ENCODE results near the gene RAP2C.

The RAP2C gene

DNA sequence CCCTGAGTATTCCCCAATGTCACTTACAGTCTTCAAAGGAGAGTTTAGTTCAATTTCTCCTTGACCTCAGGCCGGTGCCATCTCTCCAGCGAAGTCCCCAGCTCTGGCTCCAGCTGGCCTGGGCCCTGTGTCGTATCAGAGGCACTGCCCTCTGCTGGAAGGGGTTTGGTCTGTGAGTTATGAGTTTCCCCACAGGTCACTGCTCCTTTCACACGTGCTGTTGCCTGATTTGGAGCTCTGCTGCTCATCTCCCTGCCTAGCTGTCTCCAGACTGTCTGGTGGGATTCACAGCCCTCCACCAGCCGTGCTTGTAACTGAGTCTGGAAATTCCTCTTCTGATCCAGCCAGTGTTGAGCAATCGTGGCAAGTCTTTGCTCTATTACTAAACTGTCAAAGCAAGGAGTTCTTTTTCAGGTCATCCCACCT is at the start of gene RAP2C:
TSS of gene RAP2C (minus strand) at position 105 of the 426 bp plus-strand sequence. CDS start 2,179 bp downstream, outside the sequence.
- peak within 1 kb of the TSS; percentile 26 for H3K9ac ChIP-seq (ENCODE audit: low read length)
- no peaks in the 10 kb centered on the region for H3K36me3 ChIP-seq (ENCODE audit: control insufficient read depth, insufficient read depth, low read length)
- peak within 1 kb of the TSS; percentile 75 for H3K27ac ChIP-seq (ENCODE audit: low read depth, low read length)
- H3K4me1 ChIP-seq (ENCODE audit: control insufficient read depth, insufficient read depth, low read length): peaks cover 4% of the 10 kb centered on the region
- H3K27me3 ChIP-seq (ENCODE audit: control insufficient read depth, insufficient read depth, low read length): no peaks in the 10 kb centered on the region
- H3K4me3 ChIP-seq (ENCODE audit: low read length): peak within 1 kb of the TSS; percentile 51

DNA sequence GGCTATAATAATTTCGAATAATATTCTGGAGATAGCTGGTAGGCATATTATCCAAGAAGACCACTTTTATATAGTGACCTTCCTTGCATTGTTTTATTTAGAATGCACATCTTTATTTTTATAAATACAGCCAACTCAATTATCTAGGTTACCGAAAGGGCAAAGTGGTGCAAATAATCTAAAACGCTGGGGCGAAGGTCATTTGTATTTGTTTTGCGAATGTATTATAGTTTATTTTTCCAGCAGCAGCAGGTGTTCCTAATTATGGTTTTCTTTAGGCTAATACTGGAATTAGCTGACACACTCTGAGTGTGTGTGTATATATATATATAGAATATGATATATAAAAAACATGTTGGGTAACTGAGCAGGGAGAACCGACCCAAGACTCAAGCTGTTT is 48.1 kb upstream of the RAP2C start:
- no peak overlapping the region for H3K27ac ChIP-seq (ENCODE audit: low read depth, low read length)

DNA sequence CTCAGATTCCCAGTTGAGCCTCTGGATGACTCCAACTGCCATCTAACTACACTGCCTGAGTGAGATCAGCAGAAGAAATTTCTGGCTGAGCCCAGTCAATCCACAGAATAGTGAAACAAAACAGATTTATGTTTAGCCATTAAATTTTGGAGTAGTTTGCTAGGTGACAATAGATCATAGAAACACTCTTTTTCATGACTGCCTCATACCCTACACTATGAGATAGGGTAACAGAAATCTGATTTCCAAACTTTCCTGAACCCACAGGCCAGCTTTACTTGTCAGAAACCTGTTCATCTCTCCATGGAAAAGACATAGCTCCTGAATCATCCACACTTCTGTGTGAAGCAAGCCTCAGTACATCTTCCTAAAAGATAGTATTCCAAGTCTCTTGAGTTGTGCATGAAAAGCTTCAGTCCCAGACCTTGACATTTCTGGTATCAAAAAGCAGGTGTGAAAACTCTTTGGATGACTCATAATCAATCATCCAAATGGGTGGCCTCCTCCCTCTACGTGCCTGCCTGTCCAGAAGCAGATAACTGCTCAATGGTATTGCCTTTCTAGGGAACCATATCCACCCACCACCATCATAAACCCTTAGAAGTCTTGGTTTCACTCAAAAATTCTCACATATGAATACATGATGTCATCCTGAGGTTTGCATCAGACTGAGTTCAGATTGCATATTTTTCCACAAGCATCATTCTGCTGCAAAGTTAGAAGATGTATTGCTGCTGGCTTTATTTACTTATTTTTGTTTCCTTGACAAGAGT is 47.5 kb upstream of the RAP2C start:
- H3K27ac ChIP-seq (ENCODE audit: low read depth, low read length): no peak overlapping the region
- H3K4me3 ChIP-seq (ENCODE audit: low read length): no peak overlapping the region
- no peaks in the 10 kb centered on the region for H3K36me3 ChIP-seq (ENCODE audit: control insufficient read depth, insufficient read depth, low read length)
- H3K4me1 ChIP-seq (ENCODE audit: control insufficient read depth, insufficient read depth, low read length): no peaks in the 10 kb centered on the region
- no peaks in the 10 kb centered on the region for H3K27me3 ChIP-seq (ENCODE audit: control insufficient read depth, insufficient read depth, low read length)
- no peak overlapping the region for H3K9ac ChIP-seq (ENCODE audit: low read length)

More for the DNA sequence above, 48.1 kb upstream of the RAP2C start:
- Histone ChIP-seq H3K4me3 (ENCODE audit: low read length) (no peak overlapping the region), H3K4me1 (ENCODE audit: control insufficient read depth, insufficient read depth, low read length) (no peaks in the 10 kb centered on the region), H3K27me3 (ENCODE audit: control insufficient read depth, insufficient read depth, low read length) (no peaks in the 10 kb centered on the region), H3K9ac (ENCODE audit: low read length) (no peak overlapping the region), H3K36me3 (ENCODE audit: control insufficient read depth, insufficient read depth, low read length) (no peaks in the 10 kb centered on the region)

DNA sequence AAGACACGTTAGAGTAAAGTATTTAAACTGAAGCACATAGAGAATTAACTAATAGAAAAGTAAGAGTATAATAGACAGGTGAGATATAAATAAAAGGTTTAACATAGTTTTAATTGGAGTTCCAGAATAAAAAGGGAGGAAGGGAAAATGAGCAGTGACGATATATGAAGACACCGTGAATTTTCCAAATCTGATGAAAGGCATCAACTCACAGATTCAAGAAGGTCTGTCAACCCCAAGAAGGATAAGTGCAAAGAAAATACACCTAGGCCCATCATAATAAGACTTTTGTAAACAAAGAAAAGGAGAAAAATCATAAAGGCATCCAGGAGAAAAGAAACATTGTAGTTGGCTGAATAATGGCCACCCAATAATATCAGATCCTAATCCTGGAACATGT is 43.9 kb upstream of the RAP2C start:
- H3K27me3 ChIP-seq (ENCODE audit: control insufficient read depth, insufficient read depth, low read length): no peaks in the 10 kb centered on the region
- H3K4me1 ChIP-seq (ENCODE audit: control insufficient read depth, insufficient read depth, low read length): no peaks in the 10 kb centered on the region
- H3K27ac ChIP-seq (ENCODE audit: low read depth, low read length): no peak overlapping the region
- H3K36me3 ChIP-seq (ENCODE audit: control insufficient read depth, insufficient read depth, low read length): no peaks in the 10 kb centered on the region
- H3K4me3 ChIP-seq (ENCODE audit: low read length): no peak overlapping the region
- no peak overlapping the region for H3K9ac ChIP-seq (ENCODE audit: low read length)

DNA sequence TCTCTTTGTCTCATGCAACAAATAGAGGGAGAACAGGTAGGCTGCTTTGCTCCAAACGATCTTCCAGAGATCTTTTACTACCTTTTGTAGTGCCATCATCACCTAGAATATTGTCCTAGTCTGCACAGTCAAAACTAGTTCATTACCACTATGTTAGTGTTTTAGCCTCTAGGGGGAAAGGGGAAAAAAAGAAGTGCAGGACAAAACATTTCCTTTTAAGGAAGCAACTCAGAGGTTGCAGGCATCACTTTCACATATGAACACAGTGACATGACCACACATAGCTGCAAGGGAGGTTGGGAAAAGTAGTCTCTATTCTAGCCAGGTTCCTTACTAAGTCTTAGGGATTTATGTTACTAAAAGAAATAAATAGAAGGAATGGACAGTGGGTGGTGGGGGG is 39.3 kb upstream of the RAP2C start:
- H3K27ac ChIP-seq (ENCODE audit: low read depth, low read length): no peak overlapping the region
- no peaks in the 10 kb centered on the region for H3K4me1 ChIP-seq (ENCODE audit: control insufficient read depth, insufficient read depth, low read length)
- no peak overlapping the region for H3K4me3 ChIP-seq (ENCODE audit: low read length)
- H3K36me3 ChIP-seq (ENCODE audit: control insufficient read depth, insufficient read depth, low read length): no peaks in the 10 kb centered on the region
- H3K27me3 ChIP-seq (ENCODE audit: control insufficient read depth, insufficient read depth, low read length): no peaks in the 10 kb centered on the region
- H3K9ac ChIP-seq (ENCODE audit: low read length): no peak overlapping the region

DNA sequence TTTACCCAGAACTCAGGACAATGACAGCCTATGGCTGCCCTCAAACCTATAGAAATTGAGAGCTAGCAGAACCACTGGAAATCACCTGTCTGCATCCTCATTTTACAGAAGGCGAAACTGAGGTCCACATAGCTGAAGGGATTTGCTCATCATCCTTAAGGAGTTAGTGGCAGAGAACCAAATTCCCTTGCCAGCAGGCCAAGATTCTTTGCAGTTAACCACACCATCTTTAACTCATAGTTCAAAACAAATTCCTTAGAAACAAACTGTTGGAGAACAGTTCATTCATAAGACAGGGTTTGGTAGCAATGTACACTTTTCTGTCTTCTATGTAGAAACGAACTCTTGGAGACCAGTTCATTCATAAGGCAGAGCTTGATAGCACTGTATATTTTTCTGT is 37.9 kb upstream of the RAP2C start:
- Histone ChIP-seq H3K4me1 (ENCODE audit: control insufficient read depth, insufficient read depth, low read length) (no peaks in the 10 kb centered on the region), H3K36me3 (ENCODE audit: control insufficient read depth, insufficient read depth, low read length) (no peaks in the 10 kb centered on the region), H3K9ac (ENCODE audit: low read length) (no peak overlapping the region), H3K27me3 (ENCODE audit: control insufficient read depth, insufficient read depth, low read length) (no peaks in the 10 kb centered on the region), H3K27ac (ENCODE audit: low read depth, low read length) (no peak overlapping the region), H3K4me3 (ENCODE audit: low read length) (no peak overlapping the region)

DNA sequence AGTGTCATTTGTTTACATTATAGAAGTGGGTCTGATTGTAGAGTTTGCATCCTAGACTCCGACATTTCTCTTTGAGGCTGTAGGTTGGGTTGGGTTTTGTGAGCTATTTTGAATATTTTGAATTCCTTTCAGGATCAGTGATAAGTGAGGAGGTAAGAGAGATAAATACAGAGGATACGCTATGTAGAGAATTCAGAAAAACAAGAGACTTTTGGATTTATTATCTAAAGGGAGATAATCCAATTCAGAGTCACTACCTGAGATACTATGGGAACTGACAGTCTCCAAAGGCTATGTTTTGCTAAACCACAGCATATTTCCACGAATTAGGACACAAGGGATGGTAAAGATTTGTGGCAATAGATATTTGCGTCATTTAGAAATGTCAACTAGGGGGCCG is 16.9 kb upstream of the RAP2C start:
- Histone ChIP-seq H3K27ac (ENCODE audit: low read depth, low read length) (no peak overlapping the region), H3K27me3 (ENCODE audit: control insufficient read depth, insufficient read depth, low read length) (no peaks in the 10 kb centered on the region), H3K4me3 (ENCODE audit: low read length) (no peak overlapping the region), H3K36me3 (ENCODE audit: control insufficient read depth, insufficient read depth, low read length) (no peaks in the 10 kb centered on the region), H3K9ac (ENCODE audit: low read length) (no peak overlapping the region), H3K4me1 (ENCODE audit: control insufficient read depth, insufficient read depth, low read length) (no peaks in the 10 kb centered on the region)

DNA sequence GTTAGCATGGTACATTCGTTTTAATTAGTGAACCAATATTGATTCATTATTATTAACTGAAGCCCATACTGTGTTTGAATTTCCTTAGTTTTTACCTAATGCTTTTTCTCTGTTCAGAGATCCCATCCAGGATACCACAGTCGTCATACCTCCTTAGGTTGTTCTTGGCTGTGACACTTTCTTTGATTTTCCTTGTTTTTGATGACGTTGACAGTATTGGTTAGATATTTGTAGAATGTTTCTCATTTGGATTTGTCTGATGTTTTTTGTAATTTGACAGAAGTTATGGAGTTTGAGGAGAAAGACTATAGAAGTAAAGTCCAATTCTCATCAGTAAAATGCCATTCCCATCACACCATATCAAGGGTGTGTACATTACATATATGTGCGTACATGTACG is 16.2 kb upstream of the RAP2C start:
- no peaks in the 10 kb centered on the region for H3K27me3 ChIP-seq (ENCODE audit: control insufficient read depth, insufficient read depth, low read length)
- no peak overlapping the region for H3K27ac ChIP-seq (ENCODE audit: low read depth, low read length)
- H3K4me3 ChIP-seq (ENCODE audit: low read length): no peak overlapping the region
- no peaks in the 10 kb centered on the region for H3K36me3 ChIP-seq (ENCODE audit: control insufficient read depth, insufficient read depth, low read length)
- no peaks in the 10 kb centered on the region for H3K4me1 ChIP-seq (ENCODE audit: control insufficient read depth, insufficient read depth, low read length)
- H3K9ac ChIP-seq (ENCODE audit: low read length): no peak overlapping the region

DNA sequence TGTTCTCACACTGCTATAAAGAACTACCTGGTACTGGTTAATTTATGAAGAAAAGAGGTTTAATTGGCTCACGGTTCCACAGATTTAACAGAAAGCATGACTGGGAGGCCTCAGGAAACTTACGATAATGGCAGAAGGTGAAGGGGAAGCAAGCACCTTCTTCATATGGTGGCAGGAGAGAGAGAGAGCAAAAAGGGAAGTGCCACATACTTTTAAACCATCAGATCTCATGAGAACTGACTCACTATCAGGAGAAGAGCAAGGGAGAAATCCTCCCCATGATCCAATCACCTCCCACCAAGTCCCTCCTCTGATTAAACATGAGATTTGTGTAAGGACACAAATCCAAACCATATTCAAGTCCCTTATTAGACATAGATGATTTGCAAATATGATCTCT is 12.3 kb upstream of the RAP2C start:
- H3K9ac ChIP-seq (ENCODE audit: low read length): no peak overlapping the region
- H3K27me3 ChIP-seq (ENCODE audit: control insufficient read depth, insufficient read depth, low read length): no peaks in the 10 kb centered on the region
- H3K4me3 ChIP-seq (ENCODE audit: low read length): no peak overlapping the region
- H3K4me1 ChIP-seq (ENCODE audit: control insufficient read depth, insufficient read depth, low read length): no peaks in the 10 kb centered on the region
- no peak overlapping the region for H3K27ac ChIP-seq (ENCODE audit: low read depth, low read length)
- H3K36me3 ChIP-seq (ENCODE audit: control insufficient read depth, insufficient read depth, low read length): no peaks in the 10 kb centered on the region

DNA sequence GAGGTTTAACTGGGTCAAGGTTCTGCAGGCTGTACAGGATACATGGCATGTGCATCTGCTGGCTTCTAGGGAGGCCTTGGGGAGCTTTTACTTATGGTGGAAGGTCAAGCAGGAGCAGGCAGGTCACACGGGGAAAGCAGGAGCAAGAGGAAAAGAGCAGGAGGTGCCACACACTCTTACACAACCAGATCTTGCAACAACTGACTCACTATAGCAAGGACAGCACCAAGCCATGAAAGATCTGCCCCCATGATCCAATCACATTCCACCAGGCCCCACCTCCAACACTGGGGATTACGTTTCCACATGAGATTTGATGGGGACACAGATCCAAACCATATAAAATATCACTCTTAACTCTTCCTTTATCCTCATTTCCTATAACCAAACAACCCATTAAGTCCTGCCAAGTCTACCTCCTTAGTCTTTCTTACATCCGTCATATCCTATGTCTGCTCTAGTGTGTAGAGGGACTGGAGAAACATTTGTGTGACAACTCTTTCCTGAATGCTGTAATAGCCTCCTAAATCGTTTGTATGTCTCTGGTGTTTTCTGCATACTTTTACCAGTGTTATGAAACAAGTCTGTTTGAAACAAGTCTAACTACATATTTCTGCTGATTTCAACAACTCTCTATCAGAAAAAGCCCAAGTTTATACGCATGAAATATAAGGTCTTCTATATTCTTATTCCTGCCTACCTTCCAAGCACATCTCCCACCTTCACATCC is 8.3 kb upstream of the RAP2C start:
- H3K4me1 ChIP-seq (ENCODE audit: control insufficient read depth, insufficient read depth, low read length): no peaks in the 10 kb centered on the region
- H3K9ac ChIP-seq (ENCODE audit: low read length): no peak overlapping the region
- H3K4me3 ChIP-seq (ENCODE audit: low read length): no peak overlapping the region
- H3K27me3 ChIP-seq (ENCODE audit: control insufficient read depth, insufficient read depth, low read length): no peaks in the 10 kb centered on the region
- H3K36me3 ChIP-seq (ENCODE audit: control insufficient read depth, insufficient read depth, low read length): no peaks in the 10 kb centered on the region
- H3K27ac ChIP-seq (ENCODE audit: low read depth, low read length): no peak overlapping the region

DNA sequence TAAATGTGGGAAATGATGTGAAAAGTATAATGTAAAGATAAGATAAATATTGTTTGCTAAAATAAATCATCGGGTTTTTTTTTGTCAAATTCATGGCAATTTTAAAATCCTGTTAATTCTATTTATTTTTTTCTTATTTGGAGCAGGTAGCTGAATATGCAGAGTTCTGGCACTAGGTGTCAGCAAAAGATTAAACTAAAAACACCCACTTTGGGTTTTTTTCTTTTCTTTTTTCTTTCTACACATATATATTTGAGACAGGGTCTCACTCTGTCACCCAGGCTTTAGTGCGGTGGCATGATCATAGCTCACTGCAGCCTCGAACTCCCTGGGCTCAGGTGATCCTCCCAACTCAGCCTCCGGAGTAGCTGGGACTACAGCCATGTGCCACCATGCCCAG is 6.9 kb upstream of the RAP2C start:
- Histone ChIP-seq H3K9ac (ENCODE audit: low read length) (no peak overlapping the region), H3K27ac (ENCODE audit: low read depth, low read length) (no peak overlapping the region), H3K4me1 (ENCODE audit: control insufficient read depth, insufficient read depth, low read length) (no peaks in the 10 kb centered on the region), H3K36me3 (ENCODE audit: control insufficient read depth, insufficient read depth, low read length) (no peaks in the 10 kb centered on the region), H3K4me3 (ENCODE audit: low read length) (no peak overlapping the region), H3K27me3 (ENCODE audit: control insufficient read depth, insufficient read depth, low read length) (no peaks in the 10 kb centered on the region)

DNA sequence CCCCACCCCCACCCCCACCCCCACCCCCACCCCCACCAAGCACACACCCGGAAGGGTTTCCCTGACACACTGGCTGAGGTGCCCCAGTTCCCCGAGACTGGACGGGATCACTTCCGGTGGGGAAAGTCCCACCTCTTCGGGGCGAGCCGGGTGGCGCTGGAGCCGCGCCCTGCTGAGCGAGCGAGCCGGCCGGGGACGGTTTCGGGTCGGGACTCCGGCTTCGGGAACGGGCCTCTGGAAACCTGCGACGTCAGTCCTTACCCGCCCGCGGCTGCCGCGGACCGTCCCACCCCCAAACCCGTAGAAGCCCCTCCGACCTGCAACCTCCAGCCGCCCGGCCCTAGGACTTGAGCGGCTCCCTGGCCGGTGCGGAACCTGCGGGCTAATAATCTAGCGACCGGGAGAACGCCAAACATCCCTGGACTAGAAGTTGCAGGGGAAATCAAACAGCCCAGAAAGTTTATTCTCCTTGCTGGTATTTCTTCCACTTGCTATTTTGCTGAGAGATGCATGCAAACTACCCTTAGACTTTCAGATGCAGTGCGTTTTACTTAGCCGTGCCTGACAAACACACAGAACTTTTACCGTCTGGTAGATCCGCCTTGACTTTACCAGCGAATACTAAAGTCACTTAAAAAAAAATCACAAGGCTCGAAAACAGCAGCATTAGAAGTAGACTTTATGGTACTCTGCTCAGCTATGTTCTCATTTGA is 991 bp downstream of the RAP2C start:
- Histone ChIP-seq H3K4me3 (ENCODE audit: low read length) (peak overlapping the region; percentile 67), H3K9ac (ENCODE audit: low read length) (peak overlapping the region; percentile 26)

More for the DNA sequence above, 991 bp downstream of the RAP2C start:
- peaks cover 4% of the 10 kb centered on the region for H3K4me1 ChIP-seq (ENCODE audit: control insufficient read depth, insufficient read depth, low read length)
- H3K36me3 ChIP-seq (ENCODE audit: control insufficient read depth, insufficient read depth, low read length): no peaks in the 10 kb centered on the region
- H3K27ac ChIP-seq (ENCODE audit: low read depth, low read length): peak overlapping the region; percentile 75
- H3K27me3 ChIP-seq (ENCODE audit: control insufficient read depth, insufficient read depth, low read length): no peaks in the 10 kb centered on the region

All from rectal smooth muscle tissue (tissue), 1 donor.